SK-N-SH treated with all-trans-retinoic acid at 6 μM for 48 hours (cell line): ENCODE data around the gene ATP11A.

Source experiments
- ATAC-seq: fragments of 200-7000 bp; cut with Tn5 transposase; 3 replicates; pipeline ENCODE4 v1.9.1; 2020; ENCODE audit warnings: mild to moderate bottlenecking, moderate library complexity
- BACH2 ChIP-seq: fragments of 250-450 bp; sonication (Bioruptor Pico); IDR thresholded peaks from 2 replicates; pipeline ENCODE4 v1.9.0; 2021; ENCODE audit warnings: mild to moderate bottlenecking, borderline replicate concordance
- CSRNP3 ChIP-seq: fragments of 250-450 bp; sonication (Bioruptor Pico); IDR thresholded peaks from 2 replicates; pipeline ENCODE4 v1.5.1; 2021; ENCODE audit warnings: mild to moderate bottlenecking, moderate library complexity
- ESRRG ChIP-seq: fragments of 250-450 bp; sonication (Bioruptor Pico); IDR thresholded peaks from 2 replicates; pipeline ENCODE4 v1.6.1; 2021; ENCODE audit warnings: mild to moderate bottlenecking
- GLIS3 ChIP-seq: fragments of 250-450 bp; sonication (Bioruptor Pico); IDR thresholded peaks from 2 replicates; pipeline ENCODE4 v1.5.0; 2020; ENCODE audit warnings: mild to moderate bottlenecking, moderate library complexity
- ISL1 ChIP-seq: fragments of 250-450 bp; sonication (Bioruptor Pico); IDR thresholded peaks from 2 replicates; pipeline ENCODE4 v2.1.2; 2022; ENCODE audit warnings: mild to moderate bottlenecking, moderate library complexity
- PPARA ChIP-seq: fragments of 250-450 bp; sonication (Bioruptor Pico); IDR thresholded peaks from 2 replicates; pipeline ENCODE4 v1.5.0; 2020; ENCODE audit warnings: mild to moderate bottlenecking, borderline replicate concordance
- RARB ChIP-seq: fragments of 250-450 bp; sonication (Bioruptor Pico); IDR thresholded peaks from 2 replicates; pipeline ENCODE4 v1.8.0; 2021; ENCODE audit warnings: mild to moderate bottlenecking, moderate library complexity
- SNAI2 ChIP-seq: fragments of 250-450 bp; sonication (Bioruptor Pico); IDR thresholded peaks from 2 replicates; pipeline ENCODE4 v1.5.0; 2020; ENCODE audit warnings: mild to moderate bottlenecking, moderate library complexity
- TCF4 ChIP-seq: fragments of 250-450 bp; sonication (Bioruptor Pico); IDR thresholded peaks from 2 replicates; pipeline ENCODE4 v1.8.0; 2021; ENCODE audit warnings: mild to moderate bottlenecking, moderate library complexity, borderline replicate concordance
- TOX ChIP-seq: fragments of 250-450 bp; sonication (Bioruptor Pico); IDR thresholded peaks from 2 replicates; pipeline ENCODE4 v1.8.0; 2021; ENCODE audit warnings: mild to moderate bottlenecking, moderate library complexity, borderline replicate concordance
- TSHZ2 ChIP-seq: fragments of 250-450 bp; sonication (Bioruptor Pico); IDR thresholded peaks from 2 replicates; pipeline ENCODE4 v1.5.0; 2020; ENCODE audit warnings: mild to moderate bottlenecking, moderate library complexity
- ZC3H10 ChIP-seq: fragments of 250-450 bp; sonication (Bioruptor Pico); IDR thresholded peaks from 2 replicates; pipeline ENCODE4 v1.5.1; 2021; ENCODE audit warnings: mild to moderate bottlenecking, moderate library complexity
- ZFP3 ChIP-seq: fragments of 250-450 bp; sonication (Bioruptor Pico); IDR thresholded peaks from 2 replicates; pipeline ENCODE4 v1.5.0; 2020; ENCODE audit warnings: mild to moderate bottlenecking, moderate library complexity
- ZFP30 ChIP-seq: fragments of 450-650 bp; formaldehyde crosslinking; IDR thresholded peaks from 2 replicates; pipeline ENCODE4 v1.5.0; 2022; ENCODE audit warnings: mild to moderate bottlenecking, moderate library complexity
- ZNF565 ChIP-seq: fragments of 450-650 bp; formaldehyde crosslinking; conservative IDR thresholded peaks from 2 replicates; pipeline ENCODE4 v1.5.0; 2020; ENCODE audit warnings: low read depth, mild to moderate bottlenecking, moderate library complexity
- ZNF70 ChIP-seq: fragments of 450-650 bp; formaldehyde crosslinking; IDR thresholded peaks from 2 replicates; pipeline ENCODE4 v1.5.0; 2020; ENCODE audit warnings: mild to moderate bottlenecking, moderate library complexity
- TF ChIP-seq, protein P1 (sequence below): fragments of 250-450 bp; sonication (Bioruptor Pico); IDR thresholded peaks from 2 replicates; pipeline ENCODE4 v1.8.0; 2021; ENCODE audit warnings: low read depth, mild to moderate bottlenecking, moderate library complexity, borderline replicate concordance
- TF ChIP-seq, protein P2 (sequence below): fragments of 250-450 bp; sonication (Bioruptor Pico); IDR thresholded peaks from 2 replicates; pipeline ENCODE4 v1.5.1; 2020; ENCODE audit warnings: low read depth, mild to moderate bottlenecking, moderate library complexity
- TF ChIP-seq, protein P3 (sequence below): fragments of 250-450 bp; sonication (Bioruptor Pico); IDR thresholded peaks from 2 replicates; pipeline ENCODE4 v1.8.0; 2020; ENCODE audit warnings: mild to moderate bottlenecking, moderate library complexity, borderline replicate concordance

Gene ATP11A

DNA sequence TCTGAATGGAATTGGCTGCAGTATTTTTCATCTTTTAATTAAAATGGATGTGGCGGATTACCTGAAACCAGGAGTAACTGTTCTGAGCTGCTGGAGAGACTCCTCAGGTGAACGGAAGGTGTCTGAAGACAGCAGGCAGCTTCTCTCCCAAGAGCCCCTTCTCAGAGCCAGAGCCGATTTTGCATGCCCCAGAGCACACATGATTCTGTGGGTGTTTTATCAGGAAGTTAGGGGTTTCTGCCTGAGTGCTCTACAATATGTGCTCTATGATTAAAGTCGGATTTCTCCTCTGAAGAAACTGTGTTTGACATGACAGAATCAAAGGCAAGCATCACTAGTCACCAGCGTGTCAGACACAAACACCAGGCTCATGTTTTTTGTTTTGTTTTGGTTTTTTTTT, 218.5 kb downstream of the ATP11A start (continued):
- TF ChIP-seq ZC3H10 (CRISPR knock-in tag): no peak
- no peak for TF ChIP-seq PPARA (CRISPR knock-in tag)
- TF ChIP-seq ZNF70 (CRISPR knock-in tag): no peak
- TF ChIP-seq TOX (CRISPR knock-in tag): no peak
- TF ChIP-seq RARB (CRISPR knock-in tag): no peak

GRCh38 chr13:112910016-112910415, 220.2 kb downstream of the ATP11A start:
- no peak; the same call in 1 of the 3 replicates for ATAC-seq
- TF ChIP-seq, protein P1, sequence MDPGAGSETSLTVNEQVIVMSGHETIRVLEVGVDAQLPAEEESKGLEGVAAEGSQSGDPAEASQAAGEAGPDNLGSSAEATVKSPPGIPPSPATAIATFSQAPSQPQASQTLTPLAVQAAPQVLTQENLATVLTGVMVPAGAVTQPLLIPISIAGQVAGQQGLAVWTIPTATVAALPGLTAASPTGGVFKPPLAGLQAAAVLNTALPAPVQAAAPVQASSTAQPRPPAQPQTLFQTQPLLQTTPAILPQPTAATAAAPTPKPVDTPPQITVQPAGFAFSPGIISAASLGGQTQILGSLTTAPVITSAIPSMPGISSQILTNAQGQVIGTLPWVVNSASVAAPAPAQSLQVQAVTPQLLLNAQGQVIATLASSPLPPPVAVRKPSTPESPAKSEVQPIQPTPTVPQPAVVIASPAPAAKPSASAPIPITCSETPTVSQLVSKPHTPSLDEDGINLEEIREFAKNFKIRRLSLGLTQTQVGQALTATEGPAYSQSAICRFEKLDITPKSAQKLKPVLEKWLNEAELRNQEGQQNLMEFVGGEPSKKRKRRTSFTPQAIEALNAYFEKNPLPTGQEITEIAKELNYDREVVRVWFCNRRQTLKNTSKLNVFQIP: no peak
- TF ChIP-seq RARB (CRISPR knock-in tag) (no peak), ISL1 (no peak), SNAI2 (CRISPR knock-in tag) (no peak), GLIS3 (CRISPR knock-in tag) (no peak), ZFP3 (CRISPR knock-in tag) (no peak), TCF4 (no peak)

GRCh38 chr13:112910616-112911280, 220.9 kb downstream of the ATP11A start:
- TF ChIP-seq ZFP30 (CRISPR knock-in tag) (no peak), ZFP3 (CRISPR knock-in tag) (no peak), TCF4 (no peak), ZC3H10 (CRISPR knock-in tag) (no peak), ZNF70 (CRISPR knock-in tag) (no peak), TOX (CRISPR knock-in tag) (no peak), CSRNP3 (CRISPR knock-in tag) (no peak), BACH2 (CRISPR knock-in tag) (no peak), ZNF565 (CRISPR knock-in tag) (no peak), TSHZ2 (CRISPR knock-in tag) (no peak)
- TF ChIP-seq, protein P2, sequence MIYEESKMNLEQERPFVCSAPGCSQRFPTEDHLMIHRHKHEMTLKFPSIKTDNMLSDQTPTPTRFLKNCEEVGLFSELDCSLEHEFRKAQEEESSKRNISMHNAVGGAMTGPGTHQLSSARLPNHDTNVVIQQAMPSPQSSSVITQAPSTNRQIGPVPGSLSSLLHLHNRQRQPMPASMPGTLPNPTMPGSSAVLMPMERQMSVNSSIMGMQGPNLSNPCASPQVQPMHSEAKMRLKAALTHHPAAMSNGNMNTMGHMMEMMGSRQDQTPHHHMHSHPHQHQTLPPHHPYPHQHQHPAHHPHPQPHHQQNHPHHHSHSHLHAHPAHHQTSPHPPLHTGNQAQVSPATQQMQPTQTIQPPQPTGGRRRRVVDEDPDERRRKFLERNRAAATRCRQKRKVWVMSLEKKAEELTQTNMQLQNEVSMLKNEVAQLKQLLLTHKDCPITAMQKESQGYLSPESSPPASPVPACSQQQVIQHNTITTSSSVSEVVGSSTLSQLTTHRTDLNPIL (CRISPR knock-in tag): no peak
- TF ChIP-seq, protein P3, sequence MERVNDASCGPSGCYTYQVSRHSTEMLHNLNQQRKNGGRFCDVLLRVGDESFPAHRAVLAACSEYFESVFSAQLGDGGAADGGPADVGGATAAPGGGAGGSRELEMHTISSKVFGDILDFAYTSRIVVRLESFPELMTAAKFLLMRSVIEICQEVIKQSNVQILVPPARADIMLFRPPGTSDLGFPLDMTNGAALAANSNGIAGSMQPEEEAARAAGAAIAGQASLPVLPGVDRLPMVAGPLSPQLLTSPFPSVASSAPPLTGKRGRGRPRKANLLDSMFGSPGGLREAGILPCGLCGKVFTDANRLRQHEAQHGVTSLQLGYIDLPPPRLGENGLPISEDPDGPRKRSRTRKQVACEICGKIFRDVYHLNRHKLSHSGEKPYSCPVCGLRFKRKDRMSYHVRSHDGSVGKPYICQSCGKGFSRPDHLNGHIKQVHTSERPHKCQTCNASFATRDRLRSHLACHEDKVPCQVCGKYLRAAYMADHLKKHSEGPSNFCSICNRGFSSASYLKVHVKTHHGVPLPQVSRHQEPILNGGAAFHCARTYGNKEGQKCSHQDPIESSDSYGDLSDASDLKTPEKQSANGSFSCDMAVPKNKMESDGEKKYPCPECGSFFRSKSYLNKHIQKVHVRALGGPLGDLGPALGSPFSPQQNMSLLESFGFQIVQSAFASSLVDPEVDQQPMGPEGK (CRISPR knock-in tag): no peak
- ATAC-seq: no peak

DNA sequence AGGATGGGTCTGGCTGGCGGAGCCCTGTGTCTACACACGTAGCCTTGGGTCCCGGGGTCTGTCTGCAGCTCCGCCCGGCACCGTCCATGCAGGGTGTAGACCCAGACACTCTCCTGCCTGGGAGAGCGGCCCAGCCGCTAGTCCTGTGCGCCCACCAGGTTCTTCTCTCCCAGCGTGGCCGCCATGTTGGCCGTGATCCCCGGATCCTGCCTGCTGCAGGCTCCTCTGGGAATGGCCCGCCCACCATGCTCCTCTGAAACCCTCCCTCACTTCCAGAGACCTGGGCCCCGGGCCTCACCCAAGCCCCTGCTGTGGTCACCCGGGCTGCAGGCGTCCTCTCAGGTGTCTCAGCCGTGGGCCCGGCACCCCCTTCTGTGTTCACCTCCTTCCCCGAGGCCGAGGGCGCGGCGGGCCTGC, 221.5 kb downstream of the ATP11A start:
- ATAC-seq: no peak
- no peak for TF ChIP-seq ZC3H10 (CRISPR knock-in tag)
- TF ChIP-seq, protein P1: no peak
- TF ChIP-seq TOX (CRISPR knock-in tag): no peak
- TF ChIP-seq ZNF70 (CRISPR knock-in tag): no peak
- TF ChIP-seq ESRRG: no peak
- no peak for TF ChIP-seq RARB (CRISPR knock-in tag)
- TF ChIP-seq GLIS3 (CRISPR knock-in tag): no peak
- no peak for TF ChIP-seq ZFP3 (CRISPR knock-in tag)
- TF ChIP-seq, protein P3 (CRISPR knock-in tag): no peak
- TF ChIP-seq, protein P2 (CRISPR knock-in tag): no peak
- TF ChIP-seq ZNF565 (CRISPR knock-in tag): no peak
- no peak for TF ChIP-seq BACH2 (CRISPR knock-in tag)
- no peak for TF ChIP-seq PPARA (CRISPR knock-in tag)
- TF ChIP-seq ZFP30 (CRISPR knock-in tag): no peak
